Neural progenitor cell (in vitro differentiated cells): ENCODE results near the gene OVOL2. TPM values are rescaled to one million over a fixed set of nuclear protein-coding genes. Genes with fewer than 3 reads are reported as not detected.

ENCODE experiments used
- DNase-seq: peaks from one replicate; pipeline ENCODE4 v3.0.0-alpha.2; 2016; ENCODE audit warnings: low spot score
- H2AFZ ChIP-seq: fragments of 200-600 bp; sonication (generic); replicated peaks from 2 replicates; pipeline ENCODE4 v1.6.1; 2016; ENCODE audit warnings: antibody characterized with exemption
- H3F3A ChIP-seq: fragments of 200-600 bp; sonication (generic); 2 replicates; pipeline ENCODE4 v1.6.1; 2016; ENCODE audit warnings: antibody characterized with exemption, low read depth
- H3K27ac ChIP-seq: fragments of 200-600 bp; sonication (generic); 2 replicates; pipeline ENCODE4 v1.5.1; 2016; ENCODE audit warnings: mild to moderate bottlenecking
- H3K27me3 ChIP-seq: fragments of 200-600 bp; sonication (generic); 2 replicates; pipeline ENCODE4 v1.6.1; 2016; ENCODE audit warnings: mild to moderate bottlenecking, moderate library complexity
- H3K36me3 ChIP-seq: fragments of 200-600 bp; sonication (generic); 2 replicates; pipeline ENCODE4 v1.5.1; 2016
- H3K4me1 ChIP-seq: fragments of 200-600 bp; sonication (generic); 2 replicates; pipeline ENCODE4 v1.6.1; 2016; ENCODE audit warnings: mixed run types
- H3K4me2 ChIP-seq: fragments of 200-600 bp; sonication (generic); 2 replicates; pipeline ENCODE4 v1.6.1; 2016
- H3K4me3 ChIP-seq: fragments of 200-600 bp; sonication (generic); 2 replicates; pipeline ENCODE4 v1.5.1; 2016
- H3K79me2 ChIP-seq: fragments of 200-600 bp; sonication (generic); 2 replicates; pipeline ENCODE4 v1.6.1; 2016; ENCODE audit warnings: low read depth
- H3K9ac ChIP-seq: fragments of 200-600 bp; sonication (generic); 2 replicates; pipeline ENCODE4 v1.6.1; 2016
- H3K9me3 ChIP-seq: fragments of 200-600 bp; sonication (generic); 2 replicates; pipeline ENCODE4 v1.5.1; 2016; ENCODE audit warnings: low read depth
- H4K20me1 ChIP-seq: fragments of 200-600 bp; sonication (generic); 2 replicates; pipeline ENCODE4 v1.6.1; 2016; ENCODE audit warnings: low read depth
- H3K27ac Mint-ChIP-seq: 3 replicates; pipeline ENCODE4 v1.8.0; 2021; ENCODE audit warnings: mixed read lengths
- H3K27me3 Mint-ChIP-seq: 2 replicates; pipeline ENCODE4 v1.8.0; 2022; ENCODE audit warnings: low read depth, mild to moderate bottlenecking, inconsistent platforms, moderate library complexity, mixed read lengths; ENCODE audit not compliant: insufficient read depth
- H3K36me3 Mint-ChIP-seq: 3 replicates; pipeline ENCODE4 v1.8.0; 2021; ENCODE audit warnings: mixed read lengths
- H3K4me1 Mint-ChIP-seq: 3 replicates; pipeline ENCODE4 v1.8.0; 2021; ENCODE audit warnings: mixed read lengths
- H3K4me3 Mint-ChIP-seq: 3 replicates; pipeline ENCODE4 v1.8.0; 2021; ENCODE audit warnings: mild to moderate bottlenecking, moderate library complexity, mixed read lengths
- H3K9me3 Mint-ChIP-seq: 3 replicates; pipeline ENCODE4 v1.8.0; 2020; ENCODE audit warnings: mixed read lengths
- CTCF ChIP-seq: fragments of 200-600 bp; sonication (generic); IDR thresholded peaks from 2 replicates; pipeline ENCODE4 v1.5.1; 2017; ENCODE audit warnings: antibody characterized with exemption, mild to moderate bottlenecking
- EZH2 ChIP-seq: fragments of 200-600 bp; sonication (generic); IDR thresholded peaks from 2 replicates; pipeline ENCODE4 v1.6.1; 2017; ENCODE audit warnings: antibody characterized with exemption, mild to moderate bottlenecking, moderate library complexity
- EZH2phosphoT487 ChIP-seq: fragments of 200-600 bp; sonication (generic); IDR thresholded peaks from 2 replicates; pipeline ENCODE4 v1.6.1; 2017; ENCODE audit warnings: antibody characterized with exemption
- total RNA-seq: library from RNA; depleted of rRNA; stranded (reverse); fragments of >200 nt; gene quantifications from 2 replicates; pipeline ENCODE4 v1.2.3, GENCODE V29; 2015; ENCODE audit warnings: low replicate concordance

Gene OVOL2
- total RNA-seq, 1 donor from 2014 or later, result 0.62 TPM

GRCh38 chr20:18016772-18017171, 40.9 kb downstream of the OVOL2 start:
- peaks cover 3% of the 10 kb centered on the region for H3K9me3 Mint-ChIP-seq
- H3K4me3 ChIP-seq, result no peak overlapping the region
- H3K27me3 Mint-ChIP-seq, result peaks cover 6% of the 10 kb centered on the region

GRCh38 chr20:18014411-18014810, 43.3 kb downstream of the OVOL2 start:
- H3K27me3 Mint-ChIP-seq, result peaks cover 4% of the 10 kb centered on the region
- DNase-seq, result no peak

More at GRCh38 chr20:18016772-18017171, 40.9 kb downstream of the OVOL2 start:
- no peak overlapping the region for H3K27ac ChIP-seq
- Mint-ChIP-seq H3K36me3 (no peaks in the 10 kb centered on the region), H3K4me3 (no peak overlapping the region), H3K4me1 (peaks cover under 1% of the 10 kb centered on the region), H3K27ac (no peak overlapping the region)
- H3K9me3 ChIP-seq, result no peaks in the 10 kb centered on the region
- no peaks in the 10 kb centered on the region for H3K36me3 ChIP-seq
- H2AFZ ChIP-seq, result no peak overlapping the region
- TF ChIP-seq EZH2 (no peak), CTCF (no peak), EZH2phosphoT487 (no peak)
- no peak for DNase-seq
- no peaks in the 10 kb centered on the region for H3K27me3 ChIP-seq
- H4K20me1 ChIP-seq, result no peaks in the 10 kb centered on the region
- H3K4me2 ChIP-seq, result no peak overlapping the region
- H3K9ac ChIP-seq, result no peak overlapping the region
- H3K79me2 ChIP-seq, result no peaks in the 10 kb centered on the region
- H3F3A ChIP-seq, result peaks cover 3% of the 10 kb centered on the region
- H3K4me1 ChIP-seq, result no peaks in the 10 kb centered on the region

DNA sequence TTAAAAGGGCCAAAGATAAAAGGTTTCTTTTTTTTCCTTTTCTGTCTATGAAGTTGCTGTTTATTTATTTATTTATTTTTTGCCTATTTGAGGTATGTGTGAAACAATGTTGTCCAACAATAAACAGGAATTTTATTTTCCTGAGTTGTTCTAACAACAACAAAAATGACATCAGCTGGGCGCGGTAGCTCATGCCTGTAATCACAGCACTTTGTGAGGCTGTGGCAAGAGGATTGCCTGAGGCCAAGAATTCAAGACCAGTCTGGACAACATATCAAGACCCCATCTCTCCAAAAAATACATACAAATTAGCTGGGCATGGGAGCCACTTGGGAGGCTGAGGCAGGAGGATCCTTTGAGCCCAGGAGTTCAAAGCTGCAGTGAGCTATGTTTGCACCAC, 44.8 kb downstream of the OVOL2 start:
- no peak for TF ChIP-seq EZH2phosphoT487
- no peak for TF ChIP-seq EZH2
- no peak for TF ChIP-seq CTCF
- Histone ChIP-seq H3F3A (no peaks in the 10 kb centered on the region), H3K79me2 (no peaks in the 10 kb centered on the region), H3K4me1 (no peaks in the 10 kb centered on the region), H2AFZ (no peak overlapping the region), H3K27ac (no peak overlapping the region), H3K27me3 (no peaks in the 10 kb centered on the region), H3K9me3 (no peaks in the 10 kb centered on the region), H3K36me3 (no peaks in the 10 kb centered on the region), H4K20me1 (no peaks in the 10 kb centered on the region), H3K4me2 (no peak overlapping the region), H3K4me3 (no peak overlapping the region), H3K9ac (no peak overlapping the region)
- no peak overlapping the region for H3K4me3 Mint-ChIP-seq
- H3K4me1 Mint-ChIP-seq, result peaks cover 17% of the 10 kb centered on the region
- peaks cover 2% of the 10 kb centered on the region for H3K36me3 Mint-ChIP-seq
- peaks cover 5% of the 10 kb centered on the region for H3K9me3 Mint-ChIP-seq
- H3K27ac Mint-ChIP-seq, result no peak overlapping the region
- peaks cover 4% of the 10 kb centered on the region for H3K27me3 Mint-ChIP-seq
- no peak for DNase-seq

More at GRCh38 chr20:18014411-18014810, 43.3 kb downstream of the OVOL2 start:
- Mint-ChIP-seq H3K4me1 (peaks cover 10% of the 10 kb centered on the region), H3K36me3 (peaks cover 2% of the 10 kb centered on the region), H3K27ac (no peak overlapping the region), H3K9me3 (peaks cover 5% of the 10 kb centered on the region), H3K4me3 (no peak overlapping the region)
- Histone ChIP-seq H3K36me3 (no peaks in the 10 kb centered on the region), H3K4me2 (no peak overlapping the region), H3K9me3 (no peaks in the 10 kb centered on the region), H3K9ac (no peak overlapping the region), H3F3A (no peaks in the 10 kb centered on the region), H3K27ac (no peak overlapping the region), H3K4me3 (no peak overlapping the region), H2AFZ (no peak overlapping the region), H3K27me3 (no peaks in the 10 kb centered on the region), H4K20me1 (no peaks in the 10 kb centered on the region), H3K4me1 (no peaks in the 10 kb centered on the region), H3K79me2 (no peaks in the 10 kb centered on the region)
- TF ChIP-seq EZH2phosphoT487, result no peak
- TF ChIP-seq EZH2, result no peak
- no peak for TF ChIP-seq CTCF
